KBM-7 (cell line): ENCODE measurements around the gene COPRS.

ENCODE experiments used
- DNase-seq: peaks from one replicate; pipeline ENCODE4 v3.0.0-alpha.2; 2015
- in situ Hi-C: fragments of 300-500 bp; cut with MboI; formaldehyde crosslinking; loops from 2 replicates; pipeline ENCODE4 v1.14.3; 2020; ENCODE audit warnings: low sequenced_read_pairs, low pct_unique_long_range_greater_than_20kb, mixed read lengths

COPRS gene, protein sequence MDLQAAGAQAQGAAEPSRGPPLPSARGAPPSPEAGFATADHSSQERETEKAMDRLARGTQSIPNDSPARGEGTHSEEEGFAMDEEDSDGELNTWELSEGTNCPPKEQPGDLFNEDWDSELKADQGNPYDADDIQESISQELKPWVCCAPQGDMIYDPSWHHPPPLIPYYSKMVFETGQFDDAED

DNA sequence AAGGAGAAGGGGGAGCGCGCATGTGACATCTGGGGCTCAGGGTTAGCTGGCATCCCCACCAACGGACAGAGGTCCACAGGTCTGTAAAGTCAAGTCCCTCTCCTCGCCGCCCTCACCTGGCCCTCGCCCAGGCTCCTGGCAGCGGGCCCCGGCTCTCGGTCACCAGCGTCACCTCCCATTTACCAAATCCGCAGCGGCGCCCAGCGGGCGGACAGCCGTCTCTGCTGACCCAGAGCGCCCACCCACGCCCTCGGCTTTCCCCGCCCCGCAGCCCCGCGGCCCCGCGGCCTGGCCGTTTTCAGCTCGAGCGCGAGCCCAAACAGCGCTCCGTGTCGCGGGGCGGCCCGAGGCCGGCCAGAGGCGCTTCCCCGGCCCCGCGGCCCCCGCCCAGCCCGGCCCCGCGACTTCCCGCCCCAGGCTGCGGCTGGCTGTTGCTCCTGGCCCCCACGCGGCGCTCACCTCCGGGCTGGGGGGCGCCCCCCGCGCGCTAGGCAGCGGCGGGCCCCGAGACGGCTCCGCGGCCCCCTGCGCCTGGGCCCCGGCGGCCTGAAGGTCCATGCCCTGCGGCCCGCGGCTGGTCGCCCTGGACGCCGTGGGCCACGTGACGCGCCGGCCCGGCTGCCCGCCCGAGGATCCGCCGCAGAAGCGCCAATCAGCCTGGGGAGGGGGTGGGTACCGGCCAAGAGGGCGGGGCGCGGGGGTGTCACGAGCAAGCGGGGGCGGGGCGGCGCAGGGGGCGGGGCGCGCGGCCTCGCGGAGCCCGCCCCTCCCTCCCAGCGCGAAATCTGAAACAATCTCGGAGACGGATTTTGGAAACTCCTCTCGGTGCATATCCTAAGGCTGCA lies at the start of gene COPRS:
COPRS (minus strand) TSS at position 603 of the 845 bp plus-strand sequence; CDS start at position 558, 45 bp downstream.
- in situ Hi-C loops, result no loop called here
- peak; percentile 52 for DNase-seq

DNA sequence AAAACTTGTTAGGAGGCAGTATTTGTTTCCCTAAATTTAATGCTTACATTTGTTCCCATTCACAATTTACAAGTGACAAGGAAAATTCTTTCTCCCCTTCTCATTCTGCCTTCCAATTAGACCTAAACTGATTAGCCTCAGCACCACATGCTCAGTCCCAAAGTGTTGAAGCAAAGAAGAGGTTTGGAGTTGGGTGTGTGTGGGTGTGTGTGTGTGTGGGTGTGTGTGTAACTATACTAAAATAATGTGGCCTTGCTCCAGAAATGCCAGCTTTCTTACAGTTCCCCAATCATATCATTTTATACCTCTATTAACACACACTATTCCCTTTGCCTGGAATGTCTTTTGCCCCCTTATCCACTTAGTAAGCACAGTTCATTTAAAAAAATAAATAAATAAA lies 49.3 kb upstream of the COPRS start:
- DNase-seq, result no peak
- in situ Hi-C loops, result no loop called here

- in situ Hi-C loops, result no loop called here
- no peak for DNase-seq
Measured at GRCh38 chr17:31907342-31907962, 48.4 kb upstream of the COPRS start.

- in situ Hi-C loops, result no loop called here
- DNase-seq, result no peak
Measured at GRCh38 chr17:31903401-31903800, 44.4 kb upstream of the COPRS start.

- DNase-seq, result no peak
- in situ Hi-C loops, result no loop called here
Measured at GRCh38 chr17:31902693-31903092, 43.6 kb upstream of the COPRS start.

- in situ Hi-C loops, result no loop called here
- peak; percentile 35 for DNase-seq
Measured at GRCh38 chr17:31900877-31901276, 41.8 kb upstream of the COPRS start.

DNA sequence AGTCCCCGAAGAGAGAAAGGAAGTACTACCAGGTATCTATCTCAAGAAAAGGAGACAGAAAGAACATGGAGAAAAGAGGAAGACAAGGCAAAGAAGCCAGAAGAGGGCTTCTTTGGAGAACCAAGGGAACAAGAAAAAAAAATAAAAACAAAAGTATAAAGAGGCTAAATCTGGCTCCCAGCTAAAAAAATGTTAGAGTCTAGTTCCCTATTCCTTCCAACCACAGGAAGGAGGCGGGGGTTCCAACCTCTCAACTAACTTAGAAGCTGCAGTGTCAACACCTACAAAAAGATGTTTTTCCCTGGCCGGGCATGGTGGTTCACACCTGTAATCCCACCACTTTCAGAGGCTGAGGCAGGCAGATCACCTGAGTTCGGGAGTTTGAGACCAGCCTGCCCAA lies 29.1 kb upstream of the COPRS start:
- DNase-seq, result peak; percentile 96
- in situ Hi-C loops, result no loop called here

DNA sequence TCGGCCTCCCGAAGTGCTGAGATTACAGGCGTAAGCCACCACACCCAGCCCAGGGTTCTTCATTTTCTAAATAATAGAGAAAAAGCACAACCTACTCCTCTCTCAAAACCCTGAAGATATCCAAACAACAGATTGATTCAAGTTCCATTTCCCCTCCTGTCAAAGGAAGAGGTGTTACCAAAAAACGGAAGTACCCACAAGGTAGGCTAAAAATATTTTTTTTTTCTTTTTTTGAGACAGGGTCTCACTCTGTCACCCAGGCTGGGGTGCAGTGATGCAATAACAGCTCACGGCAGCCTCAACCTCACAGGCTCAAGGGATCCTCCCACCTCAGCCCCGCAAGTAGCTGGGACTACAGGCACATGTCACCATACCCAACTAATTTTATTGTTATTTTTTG lies 23.5 kb upstream of the COPRS start:
- DNase-seq, result peak; percentile 56
- in situ Hi-C loops, result no loop called here

GRCh38 chr17:31880311-31880710 lies 21.3 kb upstream of the COPRS start:
- in situ Hi-C loops, result no loop called here
- no peak for DNase-seq

DNA sequence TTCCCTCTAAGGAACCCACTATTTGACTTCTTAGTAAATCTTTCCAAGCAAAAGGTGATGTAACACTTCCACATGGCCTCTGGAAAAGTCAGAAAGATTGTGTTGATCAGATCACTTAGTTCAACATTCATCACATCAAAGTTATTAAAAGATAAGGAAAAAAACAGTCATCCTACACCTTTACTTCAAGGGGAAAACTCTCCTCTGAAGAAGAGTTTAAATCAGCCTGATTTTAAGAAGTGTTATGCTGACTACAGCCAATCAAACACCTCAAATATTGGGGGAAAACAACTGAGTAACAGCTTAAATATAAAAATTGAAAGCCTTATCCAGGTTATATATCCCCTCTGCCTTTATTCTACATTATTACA lies 19.6 kb upstream of the COPRS start:
- in situ Hi-C loops, result no loop called here
- DNase-seq, result no peak

DNA sequence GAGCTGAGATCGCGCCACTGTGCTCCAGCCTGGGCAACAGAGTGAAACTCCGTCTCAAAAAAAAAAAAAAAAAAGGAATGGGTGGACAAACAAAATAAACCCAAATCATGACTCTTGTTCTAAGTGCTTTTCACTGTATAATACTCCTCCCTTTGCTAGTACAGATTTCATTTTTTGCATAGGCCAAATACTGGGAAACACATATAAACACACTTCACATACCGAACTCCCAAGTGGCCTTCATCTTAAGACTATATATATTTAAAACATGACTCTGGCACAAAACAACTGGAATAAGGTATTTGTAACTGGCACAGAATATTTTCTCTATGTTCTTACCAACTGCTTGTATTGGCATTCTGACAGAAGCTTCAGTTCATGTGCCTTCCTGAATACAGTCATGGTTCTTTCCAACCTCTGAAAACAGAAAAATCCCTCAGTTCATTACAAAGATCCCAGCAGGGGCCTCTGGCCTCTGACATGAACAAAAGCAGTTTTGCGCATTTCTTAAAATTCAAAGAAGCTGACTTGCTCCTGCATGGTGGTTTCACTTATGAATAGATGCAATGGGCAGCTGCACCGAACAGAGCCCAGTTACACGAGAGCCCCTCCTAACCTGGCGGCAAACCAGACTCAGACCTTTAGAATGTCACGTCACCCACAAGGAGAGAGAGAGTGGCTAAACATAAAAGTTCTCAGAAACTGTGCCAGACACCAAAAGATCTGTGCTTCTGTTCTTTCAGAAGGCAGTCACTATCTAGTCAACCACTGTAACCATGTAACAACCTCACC lies 19.1 kb upstream of the COPRS start:
- in situ Hi-C loops, result no loop called here
- DNase-seq, result no peak

DNA sequence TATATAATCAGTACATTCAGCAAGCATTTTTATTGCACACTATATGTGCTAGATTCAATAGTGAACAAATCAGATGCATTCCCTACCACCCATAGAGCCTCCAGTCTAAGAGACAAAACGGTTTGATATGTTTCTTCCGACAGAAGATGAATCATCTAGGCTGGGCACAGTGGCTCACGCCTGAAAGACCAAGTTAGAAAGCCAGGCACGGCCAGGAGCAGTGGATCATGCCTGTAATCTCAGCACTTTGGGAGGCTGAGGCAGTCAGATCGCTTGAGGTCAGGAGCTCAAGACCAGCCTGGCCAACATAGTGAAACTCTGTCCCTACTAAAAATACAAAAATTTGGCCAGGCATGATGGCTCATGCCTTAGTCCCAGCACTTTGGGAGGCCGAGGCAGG lies 18.3 kb upstream of the COPRS start:
- in situ Hi-C loops, result no loop called here
- no peak for DNase-seq

GRCh38 chr17:31875081-31875480 lies 16.0 kb upstream of the COPRS start:
- in situ Hi-C loops, result no loop called here
- no peak for DNase-seq

- in situ Hi-C loops, result no loop called here
- no peak for DNase-seq
Measured at GRCh38 chr17:31869797-31870568, 10.9 kb upstream of the COPRS start.

DNA sequence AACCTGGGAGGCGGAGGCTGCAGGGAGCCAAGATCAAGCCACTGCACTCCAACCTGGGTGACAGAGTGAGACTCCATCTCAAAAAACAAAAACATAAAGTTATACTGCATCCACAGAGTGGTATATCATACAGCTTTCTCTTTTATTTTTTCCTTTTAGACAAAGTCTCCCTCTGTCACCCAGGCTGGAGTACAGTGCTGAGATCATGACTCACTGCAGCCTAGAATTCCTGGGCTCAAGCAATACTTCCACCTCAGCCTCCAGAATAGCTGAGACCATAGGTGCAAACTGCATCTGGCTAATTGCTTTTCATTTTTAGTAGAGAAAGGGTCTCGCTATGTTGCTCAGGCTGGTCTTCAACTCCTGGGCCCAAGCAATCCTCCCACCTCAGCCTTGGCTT lies 10.0 kb upstream of the COPRS start:
- no peak for DNase-seq
- in situ Hi-C loops, result no loop called here

GRCh38 chr17:31859487-31860008 lies 504 bp upstream of the COPRS start:
- no peak for DNase-seq
- in situ Hi-C loops, result no loop called here

DNA sequence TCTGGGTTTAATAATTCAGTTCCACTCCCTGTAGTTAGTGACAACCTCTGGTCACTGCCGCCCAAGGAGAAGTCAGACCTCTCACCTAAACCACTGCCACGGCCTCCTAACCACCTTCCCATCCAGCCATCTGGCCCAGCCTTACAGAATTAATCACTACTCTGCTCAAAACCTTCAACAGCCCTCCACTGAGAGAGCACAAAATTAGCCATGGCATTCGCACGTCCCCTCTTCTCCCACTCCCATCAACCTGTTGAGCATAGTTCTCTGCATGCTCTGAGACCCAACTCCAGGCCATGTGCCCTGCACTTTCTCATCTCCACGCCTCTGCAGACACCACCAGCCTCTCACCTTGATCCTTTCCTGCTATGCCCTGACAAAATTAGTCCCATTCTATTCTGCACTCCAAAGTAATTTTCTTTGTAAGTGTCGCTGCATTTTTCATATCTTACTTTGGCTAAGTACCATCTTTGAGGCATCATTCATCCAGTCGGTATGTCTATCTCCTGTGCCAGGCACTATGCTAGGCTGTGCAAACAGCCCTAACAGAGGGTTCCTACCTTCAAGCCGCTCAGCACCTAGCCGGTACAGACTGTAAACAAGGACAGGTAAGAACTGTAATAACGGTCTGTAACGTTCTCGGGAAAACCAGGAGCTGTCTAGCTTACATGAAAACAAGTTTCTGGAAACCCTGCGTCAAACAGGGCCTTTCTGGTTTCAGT lies 963 bp downstream of the COPRS start:
- in situ Hi-C loops, result no loop called here
- DNase-seq, result no peak

GRCh38 chr17:31856750-31857149 lies 2.3 kb downstream of the COPRS start:
- in situ Hi-C loops, result no loop called here
- DNase-seq, result no peak
